ENCODE data around the gene MRPL10.

Gene MRPL10

GRCh38 chr17:47862621-47863440 lies 31.5 kb upstream of the MRPL10 start:
- intact Hi-C loops (cut with DNase I): no loop called here
- no peak for DNase-seq

- DNase-seq: no peak
- intact Hi-C loops (cut with DNase I): no loop called here
Observed at GRCh38 chr17:47860386-47860785, 29.0 kb upstream of the MRPL10 start.

- no peak for DNase-seq
- intact Hi-C loops (cut with DNase I): no loop called here
Observed at GRCh38 chr17:47857551-47858455, 26.5 kb upstream of the MRPL10 start.

- no peak for DNase-seq
- intact Hi-C loops (cut with DNase I): no loop called here
Observed at GRCh38 chr17:47856830-47857229, 25.5 kb upstream of the MRPL10 start.

GRCh38 chr17:47855737-47856136 lies 24.4 kb upstream of the MRPL10 start:
- intact Hi-C loops (cut with DNase I): no loop called here

GRCh38 chr17:47853616-47854015 lies 22.3 kb upstream of the MRPL10 start:
- DNase-seq: no peak
- intact Hi-C loops (cut with DNase I): no loop called here

More at GRCh38 chr17:47855737-47856136, 24.4 kb upstream of the MRPL10 start:
- no peak for DNase-seq

DNA sequence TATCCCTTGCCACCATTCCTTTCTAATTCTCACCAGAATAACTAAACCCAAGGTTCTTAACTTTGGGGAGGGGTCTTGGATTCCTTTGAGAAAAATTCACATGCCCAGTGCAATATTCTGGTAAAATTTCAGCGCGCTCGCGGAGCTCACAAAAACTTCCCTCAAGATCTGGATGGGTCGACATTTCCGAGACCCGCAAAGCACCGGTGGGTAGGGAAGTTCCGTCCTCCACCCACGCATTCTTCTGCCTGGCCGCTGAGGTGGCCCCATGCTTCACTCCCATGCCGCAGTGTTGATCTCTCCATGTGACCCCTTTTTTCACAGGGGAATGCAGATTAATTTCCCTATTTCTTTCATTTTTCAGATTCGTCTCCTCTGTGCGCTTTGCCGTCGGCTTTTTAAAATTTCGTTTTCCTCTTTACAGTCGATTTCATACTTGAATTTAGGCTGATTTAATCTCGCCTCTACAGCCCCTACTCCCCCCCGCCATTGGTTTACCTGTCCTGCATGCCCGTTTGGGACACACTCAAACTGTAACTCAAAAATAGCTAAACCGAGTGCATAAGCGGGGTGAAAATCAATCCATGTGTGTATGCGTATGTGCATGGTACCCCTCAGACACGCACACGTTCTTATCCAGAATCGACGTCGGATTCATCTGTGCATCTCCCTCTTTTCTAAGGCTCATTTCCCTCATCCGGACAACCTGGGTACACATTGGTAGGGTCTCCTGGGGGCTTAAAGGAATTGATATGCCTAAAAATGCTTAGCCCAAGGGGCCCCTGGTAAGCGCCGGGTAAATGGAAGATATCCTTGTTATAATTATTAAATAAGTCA lies 21.0 kb upstream of the MRPL10 start:
- intact Hi-C loops (cut with DNase I): no loop called here
- DNase-seq: peak in 1 of 42 donors; percentile 3

DNA sequence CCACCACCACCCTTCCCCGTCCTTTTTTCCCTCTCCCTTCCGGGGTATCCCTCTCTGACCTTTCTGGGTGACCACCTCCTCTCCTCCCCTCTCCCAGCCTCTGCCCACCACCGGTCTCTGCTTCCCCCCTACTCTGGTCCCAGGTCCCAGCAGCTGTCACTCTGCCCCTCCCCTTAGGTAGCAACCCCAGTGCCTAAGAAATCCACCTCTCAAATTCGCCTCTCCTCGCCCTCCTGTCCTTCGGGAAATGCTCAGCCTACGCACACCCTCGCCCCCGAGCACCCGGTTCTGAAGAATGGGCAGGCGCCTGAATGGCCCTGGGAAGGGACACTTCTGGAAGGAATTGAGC lies 20.4 kb upstream of the MRPL10 start:
- intact Hi-C loops (cut with DNase I): no loop called here
- DNase-seq: no peak

- DNase-seq: peak in 4 of 42 donors; percentile 7 to 25 (median 12)
- intact Hi-C loops (cut with DNase I): no loop called here
Observed at GRCh38 chr17:47850692-47851573, 19.6 kb upstream of the MRPL10 start, which contains the start of gene SP6. Gene SP6, minus strand, starts transcription at chr17:47851163. Its CDS starts 2,734 bp downstream, at chr17:47848429.

GRCh38 chr17:47850373-47850691 lies 19.0 kb upstream of the MRPL10 start:
- DNase-seq: no peak
- intact Hi-C loops (cut with DNase I): no loop called here

- no peak for DNase-seq
- intact Hi-C loops (cut with DNase I): no loop called here
Observed at GRCh38 chr17:47848198-47848513, 16.8 kb upstream of the MRPL10 start.

DNA sequence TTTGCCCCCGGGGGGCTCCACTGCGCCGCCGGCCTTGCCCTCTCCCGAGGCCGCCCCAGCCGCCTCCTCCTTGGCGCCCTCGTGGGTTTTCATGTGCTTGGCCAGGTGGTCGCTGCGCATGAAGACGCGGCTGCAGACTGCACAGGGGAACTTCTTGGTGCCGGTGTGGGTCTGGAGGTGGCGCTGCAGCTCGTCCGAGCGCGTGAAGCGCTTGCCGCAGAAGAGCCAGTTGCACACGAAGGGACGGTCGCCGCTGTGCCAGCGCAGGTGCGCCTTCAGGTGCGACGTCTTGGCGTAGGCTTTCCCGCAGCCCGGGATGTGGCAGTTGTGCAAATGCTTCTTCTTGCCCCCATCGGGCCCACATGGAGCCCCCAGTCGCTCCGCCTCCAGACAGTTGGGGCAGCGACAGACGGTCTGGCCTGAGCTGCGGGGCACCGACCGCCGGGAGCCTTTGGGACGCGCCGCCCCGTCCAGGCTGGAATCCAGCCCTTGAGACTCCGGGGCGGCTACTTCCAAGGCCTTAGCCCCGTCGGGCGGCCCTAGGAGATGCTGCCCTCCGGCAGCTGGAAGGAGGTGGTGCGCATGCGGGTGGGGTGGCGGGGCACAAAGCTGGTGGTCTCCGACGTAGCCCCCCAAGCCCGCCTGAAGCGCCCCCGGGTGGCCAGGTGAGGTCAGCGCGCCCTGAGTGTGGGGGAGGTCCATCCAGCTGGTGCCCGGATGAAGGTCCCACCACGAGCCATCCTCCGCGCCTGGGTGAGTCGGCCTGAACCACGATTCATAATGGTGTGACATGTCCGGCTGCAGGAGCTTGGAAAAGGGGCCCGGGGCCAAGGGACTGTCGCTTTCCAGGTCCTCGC lies 16.2 kb upstream of the MRPL10 start:
- intact Hi-C loops (cut with DNase I): no loop called here
- peak in 5 of 42 donors; percentile 13 to 30 (median 21) for DNase-seq

GRCh38 chr17:47846716-47847340 lies 15.5 kb upstream of the MRPL10 start:
- intact Hi-C loops (cut with DNase I): no loop called here
- no peak for DNase-seq

- intact Hi-C loops (cut with DNase I): no loop called here
Observed at GRCh38 chr17:47845716-47846075, 14.4 kb upstream of the MRPL10 start.

GRCh38 chr17:47844814-47845715 lies 13.7 kb upstream of the MRPL10 start:
- intact Hi-C loops (cut with DNase I): no loop called here

More at GRCh38 chr17:47845716-47846075, 14.4 kb upstream of the MRPL10 start:
- DNase-seq: no peak

GRCh38 chr17:47844227-47844626 lies 12.9 kb upstream of the MRPL10 start:
- no peak for DNase-seq
- intact Hi-C loops (cut with DNase I): no loop called here

More at GRCh38 chr17:47844814-47845715, 13.7 kb upstream of the MRPL10 start:
- DNase-seq: no peak
